AG08396 (cell line): ENCODE data around the gene UQCR11.

Experiments
- DNase-seq: peaks from one replicate; pipeline ENCODE4 v3.0.0; 2012; ENCODE audit warnings: low spot score, mixed read lengths

The UQCR11 gene

GRCh38 chr19:1634938-1635243 lies 29.6 kb upstream of the UQCR11 start:
- DNase-seq, result no peak

- no peak for DNase-seq
Observed at GRCh38 chr19:1634242-1634937, 29.1 kb upstream of the UQCR11 start.

GRCh38 chr19:1633269-1633826 lies 28.1 kb upstream of the UQCR11 start:
- DNase-seq, result no peak

GRCh38 chr19:1632462-1633268 lies 27.4 kb upstream of the UQCR11 start:
- no peak for DNase-seq

GRCh38 chr19:1631557-1632100 lies 26.4 kb upstream of the UQCR11 start:
- no peak for DNase-seq

GRCh38 chr19:1630811-1631210 lies 25.5 kb upstream of the UQCR11 start:
- DNase-seq, result no peak

- DNase-seq, result no peak
Observed at GRCh38 chr19:1630012-1630411, 24.8 kb upstream of the UQCR11 start.

GRCh38 chr19:1629256-1629808 lies 24.1 kb upstream of the UQCR11 start:
- DNase-seq, result no peak

- DNase-seq, result no peak
Observed at GRCh38 chr19:1627194-1627593, 21.9 kb upstream of the UQCR11 start.

GRCh38 chr19:1626417-1627010 lies 21.3 kb upstream of the UQCR11 start:
- no peak for DNase-seq

- peak; percentile 80 for DNase-seq
Observed at GRCh38 chr19:1624458-1624857, 19.2 kb upstream of the UQCR11 start.

- DNase-seq, result no peak
Observed at GRCh38 chr19:1622541-1622940, 17.3 kb upstream of the UQCR11 start.

- no peak for DNase-seq
Observed at GRCh38 chr19:1622007-1622406, 16.7 kb upstream of the UQCR11 start.

GRCh38 chr19:1621574-1621973 lies 16.3 kb upstream of the UQCR11 start:
- no peak for DNase-seq

- DNase-seq, result no peak
Observed at GRCh38 chr19:1621021-1621420, 15.8 kb upstream of the UQCR11 start.

- DNase-seq, result no peak
Observed at GRCh38 chr19:1620502-1620901, 15.2 kb upstream of the UQCR11 start.

- no peak for DNase-seq
Observed at GRCh38 chr19:1619703-1620102, 14.4 kb upstream of the UQCR11 start.

GRCh38 chr19:1619094-1619439 lies 13.8 kb upstream of the UQCR11 start:
- DNase-seq, result no peak

GRCh38 chr19:1618157-1619093 lies 13.2 kb upstream of the UQCR11 start:
- peak; percentile 65 for DNase-seq

- no peak for DNase-seq
Observed at GRCh38 chr19:1616875-1617274, 11.6 kb upstream of the UQCR11 start.

GRCh38 chr19:1616396-1616795 lies 11.1 kb upstream of the UQCR11 start:
- DNase-seq, result no peak
